ENCODE data around the gene STX19.

STX19 gene

GRCh38 chr3:93989241-93989640, 39.2 kb downstream of the STX19 start:
- TF ChIP-seq POLR2AphosphoS5 (IDR thresholded peaks at IDR 0.05; ENCODE audit: low read depth, low read length): no peak
- no peak for TF ChIP-seq REST (IDR thresholded peaks at IDR 0.05; ENCODE audit: insufficient read depth in 1 of 2, low read depth in 2 of 2, low read length in 2 of 2)
- TF ChIP-seq FOXP2 (optimal IDR thresholded peaks at IDR 0.05; ENCODE audit: borderline replicate concordance, extremely low read depth, extremely low read length, insufficient read depth): no peak
- TF ChIP-seq SIN3A (IDR thresholded peaks at IDR 0.05; ENCODE audit: borderline replicate concordance, insufficient read depth, low read length): no peak
- TF ChIP-seq TAF1 (IDR thresholded peaks at IDR 0.05; ENCODE audit: borderline replicate concordance, insufficient read depth, low read length): no peak

- TF ChIP-seq POLR2AphosphoS5 (IDR thresholded peaks at IDR 0.05; ENCODE audit: low read depth, low read length): no peak
- TF ChIP-seq REST (IDR thresholded peaks at IDR 0.05; ENCODE audit: insufficient read depth in 1 of 2, low read depth in 2 of 2, low read length in 2 of 2): no peak
- no peak for TF ChIP-seq TAF1 (IDR thresholded peaks at IDR 0.05; ENCODE audit: borderline replicate concordance, insufficient read depth, low read length)
These were observed 39.6 kb downstream of the STX19 start for GRCh38 chr3:93988764-93989163.

- TF ChIP-seq REST (IDR thresholded peaks at IDR 0.05; ENCODE audit: insufficient read depth in 1 of 2, low read depth in 2 of 2, low read length in 2 of 2): no peak
- no peak for TF ChIP-seq TAF1 (IDR thresholded peaks at IDR 0.05; ENCODE audit: borderline replicate concordance, insufficient read depth, low read length)
- no peak for TF ChIP-seq SIN3A (IDR thresholded peaks at IDR 0.05; ENCODE audit: borderline replicate concordance, insufficient read depth, low read length)
- no peak for TF ChIP-seq FOXP2 (optimal IDR thresholded peaks at IDR 0.05; ENCODE audit: borderline replicate concordance, extremely low read depth, extremely low read length, insufficient read depth)
- TF ChIP-seq POLR2AphosphoS5 (IDR thresholded peaks at IDR 0.05; ENCODE audit: low read depth, low read length): no peak
These were observed 40.1 kb downstream of the STX19 start for GRCh38 chr3:93988283-93988682.

GRCh38 chr3:93984618-93985017, 43.8 kb downstream of the STX19 start:
- TF ChIP-seq TAF1 (IDR thresholded peaks at IDR 0.05; ENCODE audit: borderline replicate concordance, insufficient read depth, low read length): no peak
- no peak for TF ChIP-seq FOXP2 (optimal IDR thresholded peaks at IDR 0.05; ENCODE audit: borderline replicate concordance, extremely low read depth, extremely low read length, insufficient read depth)
- no peak for TF ChIP-seq POLR2AphosphoS5 (IDR thresholded peaks at IDR 0.05; ENCODE audit: low read depth, low read length)
- no peak for TF ChIP-seq SIN3A (IDR thresholded peaks at IDR 0.05; ENCODE audit: borderline replicate concordance, insufficient read depth, low read length)
- no peak for TF ChIP-seq REST (IDR thresholded peaks at IDR 0.05; ENCODE audit: insufficient read depth in 1 of 2, low read depth in 2 of 2, low read length in 2 of 2)

GRCh38 chr3:93983408-93983807, 45.0 kb downstream of the STX19 start:
- TF ChIP-seq REST (IDR thresholded peaks at IDR 0.05; ENCODE audit: insufficient read depth in 1 of 2, low read depth in 2 of 2, low read length in 2 of 2) (no peak), POLR2AphosphoS5 (IDR thresholded peaks at IDR 0.05; ENCODE audit: low read depth, low read length) (no peak), SIN3A (IDR thresholded peaks at IDR 0.05; ENCODE audit: borderline replicate concordance, insufficient read depth, low read length) (no peak), TAF1 (IDR thresholded peaks at IDR 0.05; ENCODE audit: borderline replicate concordance, insufficient read depth, low read length) (no peak), FOXP2 (optimal IDR thresholded peaks at IDR 0.05; ENCODE audit: borderline replicate concordance, extremely low read depth, extremely low read length, insufficient read depth) (no peak)
